Lung (tissue), 12 donors: ENCODE measurements around the gene TXNRD2. TPM values are rescaled to one million over a fixed set of nuclear protein-coding genes. Genes with fewer than 3 reads are reported as not detected.

ENCODE experiments used
- ATAC-seq: fragments of 200-7000 bp; cut with Tn5 transposase; one replicate; pipeline ENCODE4 v1.9.1; 2020; ENCODE audit warnings: moderate number of reproducible peaks; ENCODE audit not compliant: insufficient read depth, low FRiP score
- DNase-seq, 3 donors: peaks; one replicate each; pipeline ENCODE4 v3.0.0-alpha.2; 2013 to 2017
- H3K27ac ChIP-seq, 2 donors: one replicate each; pipeline ENCODE4 v1.5.1; 2013; ENCODE audit warnings: mild to moderate bottlenecking in 2 of 2, moderate library complexity in 2 of 2, control low read depth in 1 of 2, inconsistent platforms in 1 of 2, low read depth in 1 of 2, low read length in 1 of 2
- H3K27me3 ChIP-seq, 3 donors: one replicate each; pipeline ENCODE4 v1.5.1; 2013; ENCODE audit warnings: low read length in 2 of 3; ENCODE audit not compliant: control insufficient read depth in 3 of 3, insufficient read depth in 3 of 3
- H3K36me3 ChIP-seq, 4 donors: one replicate each; pipeline ENCODE4 v1.5.1; 2013; ENCODE audit warnings: low read length in 4 of 4, mild to moderate bottlenecking in 1 of 4, moderate library complexity in 1 of 4; ENCODE audit not compliant: control insufficient read depth in 4 of 4, insufficient read depth in 4 of 4
- H3K4me1 ChIP-seq, 5 donors: one replicate each; pipeline ENCODE4 v1.5.1; 2013; ENCODE audit warnings: low read length in 5 of 5, mild to moderate bottlenecking in 2 of 5, moderate library complexity in 1 of 5; ENCODE audit not compliant: control insufficient read depth in 5 of 5, insufficient read depth in 5 of 5
- H3K4me3 ChIP-seq: one replicate; pipeline ENCODE4 v1.5.1; 2013; ENCODE audit warnings: mild to moderate bottlenecking, control low read depth, moderate library complexity
- H3K9ac ChIP-seq, 2 donors: one replicate each; pipeline ENCODE4 v1.5.1; 2013; ENCODE audit warnings: low read length in 2 of 2, control low read depth in 1 of 2; ENCODE audit not compliant: insufficient read depth in 1 of 2
- H3K9me3 ChIP-seq, 4 donors: one replicate each; pipeline ENCODE4 v1.5.1; 2013; ENCODE audit warnings: low read length in 3 of 4, mild to moderate bottlenecking in 1 of 4, moderate library complexity in 1 of 4; ENCODE audit not compliant: control insufficient read depth in 4 of 4, insufficient read depth in 3 of 4
- WGBS, 2 donors: extraction: QIAGEN DNeasy Blood & Tissue Kit; methylation state at CpG; one replicate each; pipeline ENCODE4 v1.1.7; 2013; 5-methylcytosine and 5-hydroxymethylcytosine counted together
- polyA plus RNA-seq, 2 donors: library from polyadenylated mRNA; stranded (reverse); fragments of 200-250 nt; gene quantifications; one replicate each; pipeline ENCODE4 v1.2.1, GENCODE V29; 2013
- total RNA-seq, 2 donors: library from RNA; depleted of rRNA in 1 of 2; stranded (reverse); fragments of >200 nt in 1 of 2; gene quantifications; one replicate each; pipeline ENCODE4 v1.2.1, GENCODE V29; 2014 to 2021
- TF ChIP-seq, protein P1 (sequence below): IDR thresholded peaks from 2 replicates; pipeline ENCODE4 v1.5.1; 2012; ENCODE audit warnings: mild to moderate bottlenecking; ENCODE audit errors: control extremely low read depth, extremely low read depth
- donor health status: control.
- donor health status: control.
- donor health status: Bipolar disorder and iron deficiency.
- donor health status: healthy.
- donor health status: DM: yes; HTN: yes; CAD: no.

The TXNRD2 gene
- total and polyA plus RNA-seq, 4 donors = 20.3 to 59.2 (median 32.2) TPM

DNA sequence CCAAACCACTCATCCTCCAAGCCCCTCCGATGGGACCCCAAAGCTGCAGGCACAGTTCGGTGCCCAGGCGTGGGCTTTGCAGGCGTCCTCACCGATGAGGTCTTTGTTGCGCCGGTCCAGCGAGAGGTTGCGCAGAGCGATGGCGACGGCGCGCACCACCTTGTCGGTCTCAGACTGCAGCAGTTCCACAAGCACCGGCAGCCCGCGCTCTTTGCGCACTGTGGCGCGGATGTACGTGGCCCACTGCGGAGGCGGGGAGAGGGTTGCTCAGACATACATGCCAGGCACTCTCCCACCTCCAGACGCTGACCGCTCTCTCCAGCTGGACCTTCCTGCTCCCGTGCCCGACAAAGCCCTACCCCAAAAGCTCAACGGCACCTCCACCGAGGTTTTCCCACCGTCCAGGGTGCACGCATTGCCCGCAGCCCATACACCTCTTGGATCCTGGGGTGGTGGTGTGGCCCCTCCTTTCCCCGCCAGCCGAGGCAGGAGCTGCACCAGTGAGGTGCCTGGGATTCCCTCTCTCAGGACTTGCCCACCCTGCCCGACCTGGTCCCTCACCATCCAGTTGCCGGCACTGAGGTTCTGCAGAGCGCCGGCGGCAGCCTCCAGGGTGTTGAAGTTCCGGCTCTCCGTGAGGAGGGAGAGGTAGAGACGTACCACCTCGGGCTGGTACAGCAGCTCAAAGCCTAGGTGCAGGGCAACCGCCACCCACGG is 32.1 kb upstream of the TXNRD2 start:
- Histone ChIP-seq H3K27me3 (no peaks in the 10 kb centered on the region), H3K36me3 (peaks cover 0 to 16% (median 5%) of the 10 kb centered on the region in 4 donors), H3K4me1 (peaks cover 0 to 8% (median 3%) of the 10 kb centered on the region in 5 donors), H3K27ac (no peak overlapping the region), H3K9ac (no peak overlapping the region), H3K4me3 (no peak overlapping the region), H3K9me3 (no peaks in the 10 kb centered on the region)
- ATAC-seq (no peak), DNase-seq (no peak)
- TF ChIP-seq, protein P1, sequence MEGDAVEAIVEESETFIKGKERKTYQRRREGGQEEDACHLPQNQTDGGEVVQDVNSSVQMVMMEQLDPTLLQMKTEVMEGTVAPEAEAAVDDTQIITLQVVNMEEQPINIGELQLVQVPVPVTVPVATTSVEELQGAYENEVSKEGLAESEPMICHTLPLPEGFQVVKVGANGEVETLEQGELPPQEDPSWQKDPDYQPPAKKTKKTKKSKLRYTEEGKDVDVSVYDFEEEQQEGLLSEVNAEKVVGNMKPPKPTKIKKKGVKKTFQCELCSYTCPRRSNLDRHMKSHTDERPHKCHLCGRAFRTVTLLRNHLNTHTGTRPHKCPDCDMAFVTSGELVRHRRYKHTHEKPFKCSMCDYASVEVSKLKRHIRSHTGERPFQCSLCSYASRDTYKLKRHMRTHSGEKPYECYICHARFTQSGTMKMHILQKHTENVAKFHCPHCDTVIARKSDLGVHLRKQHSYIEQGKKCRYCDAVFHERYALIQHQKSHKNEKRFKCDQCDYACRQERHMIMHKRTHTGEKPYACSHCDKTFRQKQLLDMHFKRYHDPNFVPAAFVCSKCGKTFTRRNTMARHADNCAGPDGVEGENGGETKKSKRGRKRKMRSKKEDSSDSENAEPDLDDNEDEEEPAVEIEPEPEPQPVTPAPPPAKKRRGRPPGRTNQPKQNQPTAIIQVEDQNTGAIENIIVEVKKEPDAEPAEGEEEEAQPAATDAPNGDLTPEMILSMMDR = no peak
- WGBS, 2 donors = 95 to 96% methylated on average over 46 of the region's 46 CpGs

DNA sequence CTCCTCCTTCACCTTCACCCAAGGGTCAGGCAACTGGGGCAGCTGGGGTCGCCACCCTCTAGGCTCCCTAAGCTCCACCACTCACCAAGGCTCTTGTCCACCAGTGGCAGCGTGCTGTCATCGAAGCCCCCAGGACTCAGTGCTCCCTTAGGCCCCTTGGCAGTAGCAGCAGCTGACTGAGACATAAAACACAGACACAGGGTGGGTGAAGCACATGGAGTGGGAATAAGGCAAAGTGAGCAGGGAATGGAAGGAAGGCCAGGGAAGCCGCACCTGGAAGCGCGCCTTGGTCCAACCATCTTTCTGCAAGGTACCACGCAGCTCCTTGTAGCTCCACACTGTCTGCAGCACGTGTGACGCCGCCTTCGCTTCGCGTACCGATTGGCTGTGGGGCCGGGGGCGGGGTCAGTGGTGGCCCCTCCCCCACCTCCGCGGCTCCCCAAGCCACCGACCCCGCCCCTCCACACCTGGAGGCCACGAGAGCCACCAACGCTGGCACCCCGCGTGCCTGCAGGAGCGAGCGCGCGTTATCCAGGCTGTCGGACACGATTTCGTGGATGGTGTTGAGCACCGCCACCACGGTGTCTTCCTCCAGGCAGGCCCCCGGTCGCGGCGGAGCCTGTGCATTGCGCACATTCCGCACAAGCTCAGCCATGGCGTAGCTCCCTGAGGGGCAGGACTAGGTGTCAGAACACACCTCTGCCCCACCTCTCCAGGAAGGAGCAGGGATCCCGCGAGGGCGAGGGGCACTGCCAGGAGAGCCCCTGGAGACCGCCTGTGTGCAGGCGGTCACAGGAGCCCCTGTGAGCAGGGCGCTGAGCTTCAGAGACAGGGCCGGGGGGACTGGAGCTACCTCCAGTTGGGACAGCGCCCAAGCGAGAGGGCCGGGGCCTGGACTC is 31.3 kb upstream of the TXNRD2 start:
- peaks cover 0 to 8% (median 3%) of the 10 kb centered on the region in 5 donors for H3K4me1 ChIP-seq
- peaks cover 0 to 21% (median 4%) of the 10 kb centered on the region in 4 donors for H3K36me3 ChIP-seq
- DNase-seq = no peak
- WGBS, 2 donors = 94 to 95% methylated on average over 50 of the region's 50 CpGs
- TF ChIP-seq, protein P1 = no peak
- no peaks in the 10 kb centered on the region for H3K27me3 ChIP-seq
- no peak overlapping the region for H3K4me3 ChIP-seq
- no peak for ATAC-seq
- H3K27ac ChIP-seq = no peak overlapping the region
- H3K9me3 ChIP-seq = no peaks in the 10 kb centered on the region
- no peak overlapping the region for H3K9ac ChIP-seq

DNA sequence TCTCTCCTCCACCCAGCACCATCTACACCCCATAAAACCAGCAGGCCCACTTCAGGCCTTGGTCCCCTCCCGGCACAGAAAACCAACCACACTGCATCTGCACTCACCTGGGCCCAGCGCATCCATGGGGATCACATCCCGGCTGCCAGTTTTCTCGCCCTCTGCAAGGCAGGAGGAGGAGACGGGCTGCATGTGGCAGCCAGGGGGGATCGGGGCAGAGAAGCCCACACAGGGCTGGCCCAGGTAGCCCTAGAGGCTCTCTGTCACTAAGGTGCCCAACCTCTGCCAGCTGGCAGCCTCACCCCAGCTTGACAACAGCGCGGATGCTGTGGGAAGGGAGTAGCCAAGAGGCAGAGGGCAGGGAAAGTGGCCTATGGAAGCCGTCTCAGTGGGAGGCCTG is 30.6 kb upstream of the TXNRD2 start:
- 88 to 91% methylated on average over 9 of the region's 9 CpGs for WGBS, 2 donors
- Histone ChIP-seq H3K4me3 (no peak overlapping the region), H3K27ac (no peak overlapping the region), H3K27me3 (no peaks in the 10 kb centered on the region), H3K4me1 (peaks cover 0 to 8% (median 3%) of the 10 kb centered on the region in 5 donors), H3K9me3 (no peaks in the 10 kb centered on the region), H3K9ac (no peak overlapping the region), H3K36me3 (peaks cover 0 to 26% (median 2%) of the 10 kb centered on the region in 4 donors)
- DNase-seq (no peak), ATAC-seq (no peak)
- TF ChIP-seq, protein P1 = no peak
